C4-2B (cell line): ENCODE measurements around the gene NES.
A peak's percentile ranks its signal among the peaks of the same experiment; 100 is the strongest.

Experiments used
- H3K27ac ChIP-seq: fragments of 450-650 bp; 2 replicates; pipeline ENCODE4 v1.5.1; 2017
- ZFX ChIP-seq: fragments of 450-650 bp; IDR thresholded peaks from 2 replicates; pipeline ENCODE4 v1.6.1; 2017
- TF ChIP-seq, protein P1 (sequence below): fragments of 450-650 bp; conservative IDR thresholded peaks from 2 replicates; pipeline ENCODE4 v1.5.1; 2017; ENCODE audit warnings: mild to moderate bottlenecking

Gene NES

DNA sequence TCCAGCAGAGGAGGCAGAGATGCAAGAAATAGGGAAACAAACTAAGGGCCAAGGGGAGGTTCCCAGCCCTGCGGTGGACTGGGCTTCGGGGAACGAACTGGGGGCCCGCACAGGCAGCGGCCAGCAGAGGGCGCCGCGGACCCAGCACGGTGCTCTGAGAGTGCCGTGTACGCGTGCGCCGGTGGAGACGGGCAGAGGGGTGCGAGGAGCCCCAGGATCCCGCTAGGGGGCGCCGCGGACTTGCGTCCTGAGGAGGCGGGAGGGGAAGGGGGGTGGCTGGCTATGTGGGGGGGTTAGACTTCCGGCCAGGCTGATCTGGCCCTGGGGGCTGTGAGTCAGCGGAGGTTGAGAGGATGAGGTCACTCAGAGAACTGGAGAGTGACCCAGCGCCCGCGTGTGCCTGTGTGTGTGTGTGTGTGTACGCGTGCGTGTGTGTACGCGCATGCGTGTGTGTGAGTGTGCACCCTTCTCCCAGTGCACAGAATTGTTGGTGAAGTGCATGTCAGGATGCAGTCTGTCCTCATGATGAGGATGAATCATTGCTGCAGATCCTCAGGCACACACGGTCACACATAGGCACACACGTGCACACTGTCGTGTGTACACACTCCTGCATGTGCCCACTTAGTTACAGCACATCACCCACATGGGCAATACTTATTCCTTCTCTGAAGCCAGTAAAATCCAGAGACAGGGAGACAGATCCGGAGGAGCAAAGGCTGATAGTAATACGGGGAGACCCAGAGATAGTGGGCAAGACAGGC, 17.0 kb downstream of the NES start:
- TF ChIP-seq ZFX: no peak
- TF ChIP-seq, protein P1, sequence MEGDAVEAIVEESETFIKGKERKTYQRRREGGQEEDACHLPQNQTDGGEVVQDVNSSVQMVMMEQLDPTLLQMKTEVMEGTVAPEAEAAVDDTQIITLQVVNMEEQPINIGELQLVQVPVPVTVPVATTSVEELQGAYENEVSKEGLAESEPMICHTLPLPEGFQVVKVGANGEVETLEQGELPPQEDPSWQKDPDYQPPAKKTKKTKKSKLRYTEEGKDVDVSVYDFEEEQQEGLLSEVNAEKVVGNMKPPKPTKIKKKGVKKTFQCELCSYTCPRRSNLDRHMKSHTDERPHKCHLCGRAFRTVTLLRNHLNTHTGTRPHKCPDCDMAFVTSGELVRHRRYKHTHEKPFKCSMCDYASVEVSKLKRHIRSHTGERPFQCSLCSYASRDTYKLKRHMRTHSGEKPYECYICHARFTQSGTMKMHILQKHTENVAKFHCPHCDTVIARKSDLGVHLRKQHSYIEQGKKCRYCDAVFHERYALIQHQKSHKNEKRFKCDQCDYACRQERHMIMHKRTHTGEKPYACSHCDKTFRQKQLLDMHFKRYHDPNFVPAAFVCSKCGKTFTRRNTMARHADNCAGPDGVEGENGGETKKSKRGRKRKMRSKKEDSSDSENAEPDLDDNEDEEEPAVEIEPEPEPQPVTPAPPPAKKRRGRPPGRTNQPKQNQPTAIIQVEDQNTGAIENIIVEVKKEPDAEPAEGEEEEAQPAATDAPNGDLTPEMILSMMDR: peak; percentile 100
- peak overlapping the region; percentile 9; the same call in 1 of the 2 replicates for H3K27ac ChIP-seq

DNA sequence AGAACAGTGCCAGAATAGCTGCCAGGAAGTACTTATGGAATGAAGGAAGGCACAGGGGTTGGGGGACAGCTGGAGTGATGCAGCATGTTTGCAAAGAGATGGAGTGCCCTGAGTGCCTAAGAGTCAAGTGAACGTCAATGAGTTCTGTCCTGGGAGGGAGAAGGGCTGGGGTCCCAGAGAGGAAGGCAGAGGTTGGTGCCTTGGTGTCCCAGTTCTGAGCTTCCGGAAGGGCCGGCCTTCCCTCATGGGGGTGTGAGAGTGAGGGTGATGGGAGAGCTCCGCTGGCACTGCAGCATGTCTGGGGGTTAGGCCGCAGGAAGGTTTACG, 17.6 kb downstream of the NES start:
- TF ChIP-seq, protein P1: 0 out of 2 replicates have a peak, but pooled peaks have one; percentile 12
- TF ChIP-seq ZFX: no peak
- H3K27ac ChIP-seq: no peak overlapping the region

DNA sequence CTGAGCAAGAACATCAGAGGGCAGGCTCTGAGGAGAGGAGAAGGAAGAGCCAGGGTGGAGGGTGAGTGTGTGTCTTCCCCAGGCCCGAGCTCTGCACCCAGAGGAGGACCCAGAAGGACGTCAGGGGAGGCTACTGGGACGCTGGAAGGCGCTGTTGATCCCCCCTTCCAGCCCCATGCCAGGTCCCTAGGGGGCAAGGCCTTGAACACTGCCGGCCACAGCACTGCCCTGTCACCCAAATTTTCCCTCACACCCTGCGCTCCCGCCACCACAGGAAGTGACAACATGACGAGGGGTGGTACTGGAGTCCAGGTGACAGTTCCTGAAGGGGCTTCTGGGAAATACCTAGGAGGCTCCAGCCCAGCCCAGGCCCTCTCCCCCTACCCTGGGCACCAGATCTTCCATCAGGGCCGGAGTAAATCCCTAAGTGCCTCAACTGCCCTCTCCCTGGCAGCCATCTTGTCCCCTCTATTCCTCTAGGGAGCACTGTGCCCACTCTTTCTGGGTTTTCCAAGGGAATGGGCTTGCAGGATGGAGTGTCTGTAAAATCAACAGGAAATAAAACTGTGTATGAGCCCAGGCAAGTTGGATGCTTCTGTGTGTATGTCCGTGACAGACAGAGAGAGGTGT, 18.1 kb downstream of the NES start:
- no peak for TF ChIP-seq ZFX
- TF ChIP-seq, protein P1: no peak
- no peak overlapping the region for H3K27ac ChIP-seq

DNA sequence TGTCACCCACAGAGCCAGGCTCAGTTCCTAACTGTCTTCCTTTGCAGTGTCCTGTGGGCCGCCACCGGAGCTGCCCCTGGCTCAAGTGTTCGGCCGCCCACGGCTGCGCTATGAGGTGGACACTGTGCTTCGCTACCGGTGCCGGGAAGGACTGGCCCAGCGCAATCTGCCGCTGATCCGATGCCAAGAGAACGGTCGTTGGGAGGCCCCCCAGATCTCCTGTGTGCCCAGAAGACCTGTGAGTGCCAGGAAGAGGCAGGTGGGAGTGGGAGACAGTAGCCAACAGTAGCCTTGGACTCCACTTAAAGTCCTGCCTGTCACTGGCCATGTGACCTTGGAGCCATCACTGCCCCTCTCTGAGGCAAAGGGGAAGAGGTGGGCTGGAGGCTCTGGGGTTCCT, 18.7 kb downstream of the NES start:
- H3K27ac ChIP-seq: no peak overlapping the region
- TF ChIP-seq, protein P1: no peak
- no peak for TF ChIP-seq ZFX

DNA sequence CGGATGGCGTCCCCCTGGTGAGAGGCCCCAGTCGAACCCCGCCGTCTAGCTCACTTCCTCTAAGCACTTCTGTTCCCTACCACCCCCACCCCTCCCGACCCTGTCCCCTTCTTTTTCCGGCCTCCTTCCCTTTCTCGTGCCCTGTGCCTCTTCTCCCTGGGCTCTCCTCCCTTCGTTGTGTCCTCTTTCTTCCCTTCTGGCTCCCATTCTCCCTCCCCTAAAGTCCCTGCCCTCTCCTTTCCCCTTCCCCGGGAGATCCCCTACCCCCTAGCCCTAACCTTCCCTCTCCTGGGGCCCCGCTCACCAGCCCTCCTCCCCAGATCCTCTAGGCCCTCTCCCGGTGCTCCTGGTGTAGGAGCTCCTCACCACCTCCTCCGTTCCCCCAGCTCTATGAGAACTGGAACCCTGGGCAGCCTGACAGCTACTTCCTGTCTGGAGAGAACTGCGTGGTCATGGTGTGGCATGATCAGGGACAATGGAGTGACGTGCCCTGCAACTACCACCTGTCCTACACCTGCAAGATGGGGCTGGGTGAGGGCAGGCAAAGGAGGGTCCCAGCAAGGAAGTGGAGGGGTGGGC, 19.4 kb downstream of the NES start:
- H3K27ac ChIP-seq: no peak overlapping the region
- TF ChIP-seq, protein P1: peak; percentile 79
- TF ChIP-seq ZFX: no peak

DNA sequence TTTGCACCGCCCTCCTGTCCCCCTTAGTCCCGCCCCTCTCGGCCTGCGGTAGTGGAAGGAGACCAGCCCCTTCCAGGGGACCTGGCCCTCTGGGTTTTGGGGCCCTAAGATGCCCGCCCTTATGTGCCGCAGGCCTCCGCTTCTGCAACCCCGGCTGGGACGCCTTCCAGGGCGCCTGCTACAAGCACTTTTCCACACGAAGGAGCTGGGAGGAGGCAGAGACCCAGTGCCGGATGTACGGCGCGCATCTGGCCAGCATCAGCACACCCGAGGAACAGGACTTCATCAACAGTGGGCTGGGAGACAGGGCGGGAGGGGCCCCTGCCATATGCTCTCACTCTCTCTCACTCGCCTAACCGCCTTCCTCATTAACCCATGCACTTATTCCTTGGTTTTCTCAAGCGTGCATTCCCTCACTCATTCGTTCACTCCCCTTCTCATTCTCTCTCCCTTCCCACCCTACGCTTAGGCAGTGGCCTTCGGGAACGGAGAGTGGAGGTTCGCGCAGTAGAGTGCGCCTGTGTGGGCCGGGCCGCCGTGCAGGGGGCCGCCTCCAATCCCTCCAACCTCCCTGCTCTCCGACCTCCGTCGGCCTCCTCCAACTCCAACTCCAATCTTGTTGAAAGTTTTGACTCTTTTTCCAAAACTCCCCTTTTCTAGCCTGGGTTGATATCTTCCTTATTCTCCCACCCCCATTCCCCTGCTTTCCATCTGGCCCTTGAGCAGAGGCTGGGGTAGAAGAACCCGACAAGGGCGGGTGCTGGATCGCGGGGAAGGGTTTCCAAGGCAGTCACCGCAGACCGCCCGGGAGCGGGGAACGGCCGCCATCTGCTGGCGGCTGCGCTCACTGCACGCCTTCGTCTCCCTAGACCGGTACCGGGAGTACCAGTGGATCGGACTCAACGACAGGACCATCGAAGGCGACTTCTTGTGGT, 20.1 kb downstream of the NES start:
- no peak for TF ChIP-seq ZFX
- TF ChIP-seq, protein P1: peak; percentile 98
- no peak overlapping the region for H3K27ac ChIP-seq
